Measurements from ENCODE around the gene GREB1.
A peak's percentile ranks its signal among the peaks of the same experiment; 100 is the strongest.

GREB1 gene

DNA sequence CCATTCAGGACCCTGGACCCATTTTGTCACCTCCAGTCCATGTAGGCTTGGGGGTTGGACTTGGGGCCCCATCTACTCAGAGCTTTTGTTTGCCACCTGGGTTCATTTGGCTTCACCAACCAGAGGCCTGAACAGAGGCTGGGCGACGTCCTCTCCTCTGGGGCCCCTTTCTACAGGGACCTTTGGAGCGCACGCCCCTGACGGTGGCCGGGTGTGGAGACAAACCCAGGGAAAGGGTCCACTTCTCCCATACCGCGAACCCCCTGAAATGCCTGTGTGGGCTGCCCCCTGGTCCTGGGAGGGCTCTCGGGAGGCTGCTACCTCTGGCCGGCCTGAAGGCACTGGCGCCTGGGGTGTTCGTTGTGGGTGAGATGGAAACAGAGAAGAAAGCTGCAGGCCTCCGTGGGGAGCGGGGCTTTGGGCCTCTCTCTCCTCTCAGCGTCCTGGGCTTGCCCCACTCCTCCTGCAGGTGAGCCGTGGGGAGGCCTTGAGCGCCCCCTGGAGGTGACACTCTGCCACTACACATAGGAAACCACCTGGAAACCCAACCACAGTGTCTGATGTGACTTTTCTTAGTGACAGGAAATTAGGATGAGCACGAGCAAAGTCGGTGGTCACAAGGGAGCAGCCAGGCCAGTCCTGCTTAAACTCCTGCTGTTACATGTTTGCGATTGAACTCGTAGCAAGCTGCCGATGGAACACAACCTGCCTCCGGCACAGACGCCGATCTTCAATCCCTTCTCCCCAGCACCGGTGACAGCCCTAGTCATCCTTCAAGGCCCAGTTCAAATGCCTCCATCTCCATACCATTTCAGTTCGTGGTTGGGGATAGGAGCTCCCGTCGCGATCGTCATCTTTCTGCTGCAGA, 148.1 kb downstream of the GREB1 start:
- DNase-seq (ENCODE audit: low spot score): peak; percentile 38

DNA sequence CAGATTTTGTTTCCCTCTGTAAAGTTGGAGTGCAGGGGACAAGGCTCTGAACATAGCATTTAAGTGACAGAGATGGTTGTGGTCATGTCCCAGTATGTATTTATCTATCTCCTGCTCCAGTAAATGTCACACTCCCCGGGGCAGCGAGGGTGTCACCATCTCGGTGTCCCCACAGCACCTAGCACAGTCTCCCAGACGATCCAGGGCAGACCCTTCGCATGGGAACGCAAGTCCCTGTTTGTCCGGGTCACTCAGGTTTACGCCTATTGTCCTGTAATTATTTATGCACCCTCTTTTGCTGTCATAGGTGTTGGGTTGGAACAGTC, 148.7 kb downstream of the GREB1 start:
- no peak for DNase-seq (ENCODE audit: low spot score)

DNA sequence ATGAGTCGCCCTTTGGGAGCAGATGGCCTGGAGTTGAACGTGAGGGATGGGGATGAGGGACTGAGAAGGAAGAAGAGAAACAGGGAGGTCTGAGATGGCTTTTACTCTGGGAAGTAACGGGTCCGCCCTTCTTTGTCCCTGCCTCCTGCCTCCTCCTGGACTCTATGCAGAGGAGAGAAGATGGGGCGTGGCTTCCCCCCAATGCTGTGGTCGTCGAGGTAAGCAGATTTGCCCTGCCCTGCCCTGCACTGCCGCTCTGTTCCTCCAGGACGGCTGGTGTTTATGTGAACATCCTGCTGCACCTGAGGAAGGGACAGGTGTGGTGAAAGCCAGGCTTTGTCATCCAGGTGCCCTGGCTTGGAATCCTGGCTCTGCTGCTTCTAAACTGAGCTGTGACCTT, 149.6 kb downstream of the GREB1 start:
- DNase-seq (ENCODE audit: low spot score): no peak

DNA sequence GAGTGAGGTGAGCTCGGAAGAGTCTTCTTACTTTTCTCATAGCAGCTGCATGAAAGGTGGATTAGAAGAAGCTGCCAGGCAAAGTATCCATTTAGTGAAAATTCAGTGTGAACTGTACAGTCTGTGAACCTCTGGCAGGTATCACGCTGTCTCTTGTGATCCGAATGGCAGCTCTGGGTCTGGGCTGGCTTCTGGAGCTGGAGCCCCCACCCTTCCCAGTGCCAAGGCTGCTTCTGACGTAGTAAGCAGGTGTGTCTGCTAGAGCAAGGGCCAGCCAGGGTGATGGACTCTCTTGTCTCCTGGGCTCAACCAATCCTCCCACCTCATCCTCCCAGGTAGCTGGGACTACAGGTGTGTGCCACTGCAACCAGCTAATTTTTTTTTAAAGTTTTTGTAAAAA, 150.1 kb downstream of the GREB1 start:
- DNase-seq (ENCODE audit: low spot score): no peak

DNA sequence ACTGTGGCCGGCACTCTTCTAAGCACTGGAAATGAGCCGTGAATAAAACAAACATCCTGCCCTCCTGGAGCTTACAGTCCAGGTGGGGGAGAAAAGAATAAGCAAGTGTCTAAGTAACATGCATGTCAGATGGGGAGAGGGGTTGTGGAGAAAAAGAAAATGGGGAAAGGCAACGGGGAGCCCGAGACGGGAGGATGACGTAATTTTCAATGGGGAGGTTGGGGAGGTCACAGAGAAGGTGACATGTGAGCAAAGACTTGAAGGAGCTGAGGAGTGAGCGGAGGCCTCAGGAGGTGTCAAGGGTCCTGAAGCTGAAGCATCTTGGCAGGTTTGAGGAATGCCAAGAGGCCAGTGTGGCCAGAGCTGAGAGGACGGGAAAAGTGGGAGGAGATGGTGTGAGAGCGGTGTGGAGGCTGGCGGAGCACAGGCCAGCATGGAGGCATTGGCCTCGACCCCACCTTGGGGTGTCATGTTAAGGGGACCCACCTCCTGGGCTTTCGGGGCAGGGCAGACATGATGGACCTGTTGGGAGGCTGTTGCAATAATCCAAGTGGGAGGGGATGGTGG, 151.1 kb downstream of the GREB1 start:
- no peak for DNase-seq (ENCODE audit: low spot score)

DNA sequence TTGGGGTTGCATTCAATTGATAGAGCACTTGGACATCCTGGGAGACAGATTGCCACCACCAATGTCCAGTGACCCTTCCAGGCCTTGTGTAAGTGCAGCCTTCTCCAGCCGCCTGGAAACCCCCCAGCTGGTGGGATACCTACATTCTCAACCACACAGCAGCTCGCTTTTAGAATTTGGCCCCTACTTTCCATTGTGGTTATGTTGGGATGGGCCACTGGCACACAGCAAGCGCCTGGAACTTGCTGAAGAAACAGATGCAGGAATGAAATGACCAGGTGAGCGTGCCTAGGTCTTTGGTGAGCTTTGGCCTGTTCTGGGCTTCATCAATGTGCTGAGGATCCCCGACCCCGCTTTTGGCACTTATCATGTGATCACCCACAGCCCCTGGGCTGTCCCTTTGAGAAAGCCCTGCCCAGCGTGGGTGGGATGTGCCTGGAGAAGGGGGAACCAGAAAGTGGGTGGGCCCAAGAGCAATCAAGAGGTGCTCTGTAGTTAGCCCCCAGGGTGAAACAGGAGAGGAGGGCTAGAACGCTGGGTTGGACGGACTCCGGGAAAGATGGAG, 152.1 kb downstream of the GREB1 start:
- no peak for DNase-seq (ENCODE audit: low spot score)

DNA sequence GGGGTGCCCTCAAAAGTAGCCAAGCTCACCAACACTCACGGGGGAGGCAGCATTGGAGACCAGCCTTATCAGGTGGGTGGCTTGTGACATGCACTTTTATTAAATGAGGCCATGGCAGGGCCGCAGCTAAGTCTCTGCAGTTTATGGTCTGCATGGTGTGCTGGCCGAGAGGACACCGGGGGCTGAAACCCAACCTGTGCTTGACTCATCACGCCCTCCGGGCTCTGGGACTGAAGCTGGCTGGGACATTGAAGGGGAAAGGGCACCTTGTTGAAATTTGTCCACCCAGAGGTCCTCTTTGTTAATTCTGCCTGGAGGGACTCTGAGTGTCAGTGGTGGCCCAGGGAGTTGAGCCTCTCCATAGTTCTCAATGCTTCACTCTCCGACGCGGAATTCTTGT, 153.9 kb downstream of the GREB1 start:
- no peak for DNase-seq (ENCODE audit: low spot score)

DNA sequence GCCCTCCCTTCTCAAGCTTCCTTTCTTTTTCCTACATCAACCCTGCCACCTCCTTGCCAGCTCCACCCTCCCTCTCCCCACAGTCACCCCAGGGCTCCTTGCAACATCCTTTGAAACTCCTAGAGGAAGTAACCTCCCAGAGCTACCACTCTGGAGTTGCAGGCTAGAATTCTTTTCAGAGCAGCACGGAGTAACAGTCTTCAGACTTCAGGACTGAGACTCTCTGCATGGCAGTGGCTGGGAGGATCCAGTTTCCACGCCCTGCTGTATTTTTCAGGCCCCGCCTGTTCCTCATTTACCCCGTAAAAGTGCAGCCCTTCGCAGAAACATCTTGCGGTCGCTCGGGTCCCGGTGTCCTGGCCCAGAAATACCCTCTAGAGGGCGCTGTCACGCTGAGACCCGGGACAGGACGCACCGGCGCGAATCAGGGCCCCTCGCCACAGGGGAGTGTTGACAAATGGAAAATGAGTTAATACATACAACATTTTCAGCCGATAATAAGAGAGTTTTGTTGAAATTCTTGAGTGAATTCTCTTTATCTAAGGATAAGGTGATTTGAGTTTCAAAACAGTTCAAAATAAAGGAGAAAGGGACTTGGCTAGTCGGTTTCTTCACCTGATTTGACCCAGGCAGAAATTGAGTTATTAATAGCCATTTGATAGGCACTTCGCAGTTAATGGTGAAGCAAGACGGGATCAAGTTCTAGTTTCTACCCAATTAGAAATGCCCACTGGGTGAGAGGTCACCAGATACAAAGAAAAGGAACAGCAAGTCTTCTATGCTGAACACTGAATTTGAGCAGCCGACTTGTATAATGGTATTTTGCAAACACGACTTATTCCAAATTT, 154.6 kb downstream of the GREB1 start:
- peak; percentile 59 for DNase-seq (ENCODE audit: low spot score)

DNA sequence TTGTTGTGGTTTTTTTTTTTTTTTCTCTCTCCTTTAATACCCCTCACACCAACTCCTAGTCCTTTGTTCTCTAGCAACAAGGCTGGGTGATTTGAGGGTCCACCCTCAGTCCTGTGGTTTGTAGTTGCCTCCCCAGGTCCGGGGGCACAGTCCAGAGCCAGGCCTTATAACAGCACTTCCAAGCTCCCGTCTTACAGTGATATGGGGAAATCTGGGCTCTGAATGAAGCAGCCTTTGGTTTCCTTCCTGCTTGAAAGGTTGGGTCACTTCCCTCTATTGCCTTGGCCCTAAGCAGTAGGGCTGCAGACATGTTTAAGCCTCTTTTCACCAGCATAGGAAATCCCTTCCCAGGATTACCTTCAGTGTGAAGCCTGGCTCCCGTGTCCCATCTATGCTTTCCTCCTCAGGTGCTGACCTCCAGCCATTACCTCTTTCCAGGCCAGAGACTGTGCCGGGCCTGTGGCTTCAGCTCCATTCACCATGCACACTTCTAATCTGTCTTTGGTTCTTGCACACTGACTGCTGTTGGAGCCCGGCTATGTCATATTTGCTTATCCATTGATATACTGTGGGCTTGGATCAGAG, 157.3 kb downstream of the GREB1 start:
- DNase-seq (ENCODE audit: low spot score): no peak
